ENCODE data around the gene PNPLA1.

DNA sequence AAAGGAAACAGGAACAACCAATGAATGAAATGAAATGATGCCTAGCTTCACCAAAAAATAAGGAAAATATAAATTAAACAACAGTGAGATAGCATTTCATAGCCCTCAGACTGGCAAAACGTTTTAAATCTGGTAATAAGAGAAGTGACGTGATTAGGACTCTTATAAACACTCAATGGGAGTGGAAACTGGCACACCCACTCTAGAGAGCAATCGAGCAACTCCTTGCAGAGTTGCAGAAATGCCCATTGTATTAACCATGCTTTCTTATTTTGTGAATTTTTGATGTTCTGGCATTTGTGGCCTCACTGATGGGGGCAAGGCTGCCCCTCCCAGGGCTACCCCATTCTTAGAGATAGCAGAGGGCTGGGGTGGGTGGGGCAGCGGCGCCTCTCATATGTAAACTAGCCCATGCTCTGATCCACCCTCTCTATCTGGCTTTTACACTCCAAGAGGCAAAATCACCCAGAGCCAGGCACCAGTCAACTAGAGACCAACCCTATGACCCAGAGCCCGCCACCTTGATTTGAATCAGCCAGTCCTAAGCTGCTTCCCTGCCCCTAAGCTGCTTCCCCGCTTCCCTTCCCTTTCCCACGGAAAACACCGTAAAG is 6.4 kb upstream of the PNPLA1 start:
- TF ChIP-seq POLR2AphosphoS5 (IDR thresholded peaks at IDR 0.05; ENCODE audit: low read depth, low read length), result no peak
- TF ChIP-seq SIN3A (IDR thresholded peaks at IDR 0.05; ENCODE audit: borderline replicate concordance, insufficient read depth, low read length), result no peak
- no peak for TF ChIP-seq TAF1 (IDR thresholded peaks at IDR 0.05; ENCODE audit: borderline replicate concordance, insufficient read depth, low read length)
- no peak for TF ChIP-seq FOXP2 (optimal IDR thresholded peaks at IDR 0.05; ENCODE audit: borderline replicate concordance, extremely low read depth, extremely low read length, insufficient read depth)

Measured in PFSK-1 (cell line).